A549 (cell line): ENCODE measurements around the gene RBFOX1. TPM values are rescaled to one million over a fixed set of nuclear protein-coding genes. Genes with fewer than 3 reads are reported as not detected.
A peak's percentile ranks its signal among the peaks of the same experiment; 100 is the strongest.

Experiments
- ATAC-seq, 2 experiments: fragments of 200-7000 bp in 1 of 2; fragments of >200 bp in 1 of 2; cut with Nextera tagmentation in 1 of 2; cut with Tn5 transposase in 1 of 2; 3 replicates each; pipeline versions ENCODE4 v1.8.0 to v1.9.1; 2018 to 2020; ENCODE audit warnings: mild to moderate bottlenecking in 1 of 2, moderate library complexity in 1 of 2
- CTCF ChIA-PET: fragments of 300-600 bp; sonication (Branson Sonifier 250); formaldehyde crosslinking; extraction: SDS; loops from one replicate; lab custom pipeline; 2021; ENCODE audit warnings: antibody characterized with exemption, inconsistent platforms; lab: Yijun Ruan, JAX
- POLR2A ChIA-PET: fragments of 350-600 bp; formaldehyde crosslinking; extraction: SDS; loops from one replicate; lab custom pipeline; 2021; ENCODE audit warnings: antibody characterized with exemption, inconsistent platforms; lab: Yijun Ruan, JAX
- DNase-seq, 2 experiments: peaks; one replicate each; pipeline versions ENCODE4 v3.0.0 to v3.0.0-alpha.2; 2011 to 2016; ENCODE audit warnings: low read depth in 1 of 2, low spot score in 1 of 2
- FAIRE-seq: peaks from 2 replicates; lab custom pipeline; 2011; peaks lifted over from hg19 to GRCh38; lab: Jason Lieb, UNC
- H3K27ac ChIP-seq, 2 experiments: fragments of >200 bp; sonication (Bioruptor Twin); formaldehyde crosslinking; 3 replicates each; pipeline ENCODE4 v1.5.1; 2016 to 2017
- H3K4me1 ChIP-seq: fragments of >200 bp; sonication (Bioruptor Twin); formaldehyde crosslinking; 3 replicates; pipeline ENCODE4 v1.6.1; 2016
- H3K4me2 ChIP-seq: fragments of >200 bp; sonication (Bioruptor Twin); formaldehyde crosslinking; 3 replicates; pipeline ENCODE4 v1.6.1; 2016
- H3K4me3 ChIP-seq: fragments of >200 bp; sonication (Bioruptor Twin); formaldehyde crosslinking; 3 replicates; pipeline ENCODE4 v1.5.1; 2016
- H3K9me3 ChIP-seq: fragments of >200 bp; sonication (Bioruptor Twin); formaldehyde crosslinking; 3 replicates; pipeline ENCODE4 v1.6.1; 2016
- ATOH8 ChIP-seq: fragments of 250-450 bp; sonication (Bioruptor Pico); IDR thresholded peaks from 2 replicates; pipeline ENCODE4 v1.5.0; 2020; ENCODE audit warnings: low read depth, mild to moderate bottlenecking, moderate library complexity
- CBX2 ChIP-seq: fragments of 200-600 bp; sonication (generic); IDR thresholded peaks from 2 replicates; pipeline ENCODE4 v1.6.1; 2016; ENCODE audit warnings: low read depth, mild to moderate bottlenecking, borderline replicate concordance
- CTCF ChIP-seq: fragments of >200 bp; sonication (Bioruptor Twin); formaldehyde crosslinking; IDR thresholded peaks from 3 replicates; pipeline ENCODE4 v1.5.1; 2016
- EHF ChIP-seq: fragments of 250-450 bp; sonication (Bioruptor Pico); IDR thresholded peaks from 2 replicates; pipeline ENCODE4 v1.5.0; 2020; ENCODE audit warnings: mild to moderate bottlenecking
- EHMT2 ChIP-seq: fragments of 200-600 bp; sonication (generic); IDR thresholded peaks from 2 replicates; pipeline ENCODE4 v1.6.1; 2016; ENCODE audit warnings: antibody characterized with exemption, low read depth, mild to moderate bottlenecking, moderate library complexity
- FOSB ChIP-seq: fragments of 250-450 bp; sonication (Bioruptor Pico); IDR thresholded peaks from 2 replicates; pipeline ENCODE4 v1.5.0; 2020; ENCODE audit warnings: mild to moderate bottlenecking, moderate library complexity
- FOXS1 ChIP-seq: fragments of 250-450 bp; sonication (Bioruptor Pico); IDR thresholded peaks from 2 replicates; pipeline ENCODE4 v1.5.0; 2020; ENCODE audit warnings: mild to moderate bottlenecking, moderate library complexity
- HDAC2 ChIP-seq: fragments of 200-600 bp; sonication (generic); IDR thresholded peaks from 2 replicates; pipeline ENCODE4 v1.6.1; 2016
- HOXB13 ChIP-seq: fragments of 250-450 bp; sonication (Bioruptor Pico); IDR thresholded peaks from 2 replicates; pipeline ENCODE4 v1.5.0; 2020; ENCODE audit warnings: low read depth, mild to moderate bottlenecking, moderate library complexity
- MAFK ChIP-seq: fragments of 450-650 bp; IDR thresholded peaks from 2 replicates; pipeline ENCODE4 v1.6.1; 2014; ENCODE audit not compliant: partially characterized antibody
- NFE2L2 ChIP-seq: fragments of 150-350 bp; conservative IDR thresholded peaks from 2 replicates; pipeline ENCODE4 v1.6.1; 2014; ENCODE audit warnings: low read length
- NPAS2 ChIP-seq: fragments of 250-450 bp; sonication (Bioruptor Pico); IDR thresholded peaks from 2 replicates; pipeline ENCODE4 v1.8.0; 2022; ENCODE audit warnings: mild to moderate bottlenecking, moderate library complexity, borderline replicate concordance
- NR3C1 ChIP-seq: fragments of >200 bp; sonication (Bioruptor Twin); formaldehyde crosslinking; IDR thresholded peaks from 3 replicates; pipeline ENCODE4 v1.6.1; 2017
- REST ChIP-seq: fragments of 200-600 bp; sonication (generic); IDR thresholded peaks from 2 replicates; pipeline ENCODE4 v1.6.1; 2016; ENCODE audit warnings: antibody characterized with exemption, mild to moderate bottlenecking, moderate library complexity
- SREBF2 ChIP-seq: fragments of 450-650 bp; IDR thresholded peaks from 2 replicates; pipeline ENCODE4 v1.6.1; 2014; ENCODE audit warnings: mild to moderate bottlenecking, moderate library complexity
- TFCP2L1 ChIP-seq: fragments of 250-450 bp; sonication (Bioruptor Pico); IDR thresholded peaks from 2 replicates; pipeline ENCODE4 v1.5.0; 2021; ENCODE audit warnings: mild to moderate bottlenecking
- USF2 ChIP-seq: fragments of 450-650 bp; IDR thresholded peaks from 2 replicates; pipeline ENCODE4 v1.6.1; 2014; ENCODE audit warnings: antibody characterized with exemption
- ZC3H11A ChIP-seq: fragments of 450-650 bp; IDR thresholded peaks from 2 replicates; pipeline ENCODE4 v1.6.1; 2014; ENCODE audit warnings: antibody characterized with exemption, mild to moderate bottlenecking
- ZSCAN20 ChIP-seq: fragments of 250-450 bp; sonication (Bioruptor Pico); IDR thresholded peaks from 2 replicates; pipeline ENCODE4 v1.8.0; 2022; ENCODE audit warnings: mild to moderate bottlenecking, moderate library complexity
- WGBS: methylation state at CpG from one replicate; pipeline ENCODE4 v1.1.6; 2017; ENCODE audit errors: missing lambda C conversion rate; 5-methylcytosine and 5-hydroxymethylcytosine counted together
- polyA plus RNA-seq, 4 experiments: library from polyadenylated mRNA; depleted of rRNA in 3 of 4; stranded (reverse); fragments of >200 nt; fragmentation: RNase III in 1 of 4; extraction: RNeasy Plus Mini Kit Qiagen cat#74134 plus additional on column Dnase treatment in 1 of 4; gene quantifications; 2 replicates in 3 of 4; 3 replicates in 1 of 4; pipeline ENCODE4 v1.2.3, GENCODE V29; 2011 to 2017

The RBFOX1 gene
- polyA plus RNA-seq, 2 of the 4 experiments (the other 2 are of a cell fraction): not detected

GRCh38 chr16:7492122-7492521 lies 159.5 kb downstream of the RBFOX1 start:
- H3K4me3 ChIP-seq: no peak overlapping the region
- ChIA-PET CTCF (no interaction called here), POLR2A (no interaction called here)
- TF ChIP-seq EHF (CRISPR knock-in tag) (no peak), REST (peak; percentile 63; the same call in 1 of the 2 replicates)
- WGBS: 2% methylated on average over 1 of the region's 1 CpG
- no peak for ATAC-seq
- no peak for FAIRE-seq
- no peak overlapping the region for H3K4me2 ChIP-seq
- H3K4me1 ChIP-seq: no peaks in the 10 kb centered on the region
- DNase-seq: no peak
- H3K27ac ChIP-seq: no peak overlapping the region
- no peaks in the 10 kb centered on the region for H3K9me3 ChIP-seq

GRCh38 chr16:7493133-7493532 lies 160.5 kb downstream of the RBFOX1 start:
- ATAC-seq (no peak), FAIRE-seq (no peak), DNase-seq (no peak)
- POLR2A ChIA-PET: no interaction called here
- WGBS: 8% methylated on average over 6 of the region's 6 CpGs
- CTCF ChIA-PET: no interaction called here
- H3K27ac ChIP-seq: no peak overlapping the region
- no peak overlapping the region for H3K4me2 ChIP-seq
- TF ChIP-seq ZC3H11A (no peak), NPAS2 (CRISPR knock-in tag) (no peak), EHMT2 (no peak), USF2 (no peak), CTCF (no peak), MAFK (peak; percentile 50)
- no peaks in the 10 kb centered on the region for H3K9me3 ChIP-seq
- no peaks in the 10 kb centered on the region for H3K4me1 ChIP-seq
- H3K4me3 ChIP-seq: no peak overlapping the region

GRCh38 chr16:7497691-7498090 lies 165.0 kb downstream of the RBFOX1 start:
- no peak for TF ChIP-seq TFCP2L1
- no peak for TF ChIP-seq FOXS1 (CRISPR knock-in tag)
- no peak for TF ChIP-seq SREBF2
- no peak for TF ChIP-seq HDAC2
- TF ChIP-seq EHF (CRISPR knock-in tag): no peak
- no peak for TF ChIP-seq NR3C1
- TF ChIP-seq FOSB (CRISPR knock-in tag): no peak
- TF ChIP-seq ATOH8 (CRISPR knock-in tag): no peak
- no peak for TF ChIP-seq ZSCAN20 (CRISPR knock-in tag)
- TF ChIP-seq HOXB13: no peak
- TF ChIP-seq NFE2L2: no peak
- TF ChIP-seq CBX2: no peak
- no peak for TF ChIP-seq MAFK
- ChIA-PET POLR2A (no interaction called here), CTCF (interaction anchor here (0.6 kb wide), 1 partner anchor 108 kb away, joined by 3 read pairs; no protein-coding TSS in a partner anchor)
- DNase-seq: no peak
- no peak overlapping the region for H3K4me2 ChIP-seq
- WGBS: 3% methylated on average over 4 of the region's 4 CpGs
- no peak for ATAC-seq
- FAIRE-seq: no peak
- no peak overlapping the region for H3K27ac ChIP-seq
- H3K4me3 ChIP-seq: no peak overlapping the region
- no peaks in the 10 kb centered on the region for H3K9me3 ChIP-seq
- H3K4me1 ChIP-seq: no peaks in the 10 kb centered on the region
